ENCODE results near the gene ATXN1.
"Not testable (repeated sequence)": the region's sequence is repeated elsewhere in the genome, so short reads cannot be mapped to it uniquely, and the experiment has no call there.

Gene ATXN1

GRCh38 chr6:16386057-16386456 is 375.2 kb downstream of the ATXN1 start:
- no peak for DNase-seq (ENCODE audit: low spot score)
- ATAC-seq (ENCODE audit: low read depth) = no peak
- no peaks in the 10 kb centered on the region for H3K27me3 ChIP-seq (ENCODE audit: insufficient read depth, poor library complexity, severe bottlenecking)
- no peaks in the 10 kb centered on the region for H3K4me1 ChIP-seq (ENCODE audit: insufficient read depth, poor library complexity, severe bottlenecking)
- no peak overlapping the region for H3K4me3 ChIP-seq (ENCODE audit: severe bottlenecking)
- TF ChIP-seq CTCF (IDR thresholded peaks at IDR 0.05; ENCODE audit: poor library complexity, severe bottlenecking) = no peak
- H3K36me3 ChIP-seq (ENCODE audit: low read depth) = no peaks in the 10 kb centered on the region
- no peaks in the 10 kb centered on the region for H3K9me3 ChIP-seq (ENCODE audit: severe bottlenecking)
- H3K27ac ChIP-seq (ENCODE audit: poor library complexity, severe bottlenecking) = no peak overlapping the region

GRCh38 chr6:16383607-16384206 is 377.6 kb downstream of the ATXN1 start:
- no peaks in the 10 kb centered on the region for H3K9me3 ChIP-seq (ENCODE audit: severe bottlenecking)
- TF ChIP-seq CTCF (IDR thresholded peaks at IDR 0.05; ENCODE audit: poor library complexity, severe bottlenecking) = no peak
- H3K36me3 ChIP-seq (ENCODE audit: low read depth) = no peaks in the 10 kb centered on the region
- no peak overlapping the region for H3K4me3 ChIP-seq (ENCODE audit: severe bottlenecking)
- no peak overlapping the region for H3K27ac ChIP-seq (ENCODE audit: poor library complexity, severe bottlenecking)
- ATAC-seq (ENCODE audit: low read depth) = no peak
- DNase-seq (ENCODE audit: low spot score) = no peak
- H3K27me3 ChIP-seq (ENCODE audit: insufficient read depth, poor library complexity, severe bottlenecking) = no peaks in the 10 kb centered on the region
- H3K4me1 ChIP-seq (ENCODE audit: insufficient read depth, poor library complexity, severe bottlenecking) = no peaks in the 10 kb centered on the region

GRCh38 chr6:16381968-16382367 is 379.3 kb downstream of the ATXN1 start:
- H3K4me3 ChIP-seq (ENCODE audit: severe bottlenecking); ATAC-seq (ENCODE audit: low read depth); H3K36me3 ChIP-seq (ENCODE audit: low read depth); H3K4me1 ChIP-seq (ENCODE audit: insufficient read depth, poor library complexity, severe bottlenecking); H3K27me3 ChIP-seq (ENCODE audit: insufficient read depth, poor library complexity, severe bottlenecking); H3K9me3 ChIP-seq (ENCODE audit: severe bottlenecking); DNase-seq (ENCODE audit: low spot score); H3K27ac ChIP-seq (ENCODE audit: poor library complexity, severe bottlenecking): not testable (repeated sequence)

GRCh38 chr6:16380220-16380809 is 380.9 kb downstream of the ATXN1 start:
- ATAC-seq (ENCODE audit: low read depth) = no peak
- no peaks in the 10 kb centered on the region for H3K9me3 ChIP-seq (ENCODE audit: severe bottlenecking)
- no peak overlapping the region for H3K4me3 ChIP-seq (ENCODE audit: severe bottlenecking)
- H3K27ac ChIP-seq (ENCODE audit: poor library complexity, severe bottlenecking) = no peak overlapping the region
- TF ChIP-seq CTCF (IDR thresholded peaks at IDR 0.05; ENCODE audit: poor library complexity, severe bottlenecking) = no peak
- H3K4me1 ChIP-seq (ENCODE audit: insufficient read depth, poor library complexity, severe bottlenecking) = no peaks in the 10 kb centered on the region
- DNase-seq (ENCODE audit: low spot score) = no peak
- no peaks in the 10 kb centered on the region for H3K27me3 ChIP-seq (ENCODE audit: insufficient read depth, poor library complexity, severe bottlenecking)
- H3K36me3 ChIP-seq (ENCODE audit: low read depth) = no peaks in the 10 kb centered on the region

GRCh38 chr6:16378360-16378759 is 382.9 kb downstream of the ATXN1 start:
- H3K27me3 ChIP-seq (ENCODE audit: insufficient read depth, poor library complexity, severe bottlenecking); H3K4me3 ChIP-seq (ENCODE audit: severe bottlenecking); H3K4me1 ChIP-seq (ENCODE audit: insufficient read depth, poor library complexity, severe bottlenecking); DNase-seq (ENCODE audit: low spot score); H3K27ac ChIP-seq (ENCODE audit: poor library complexity, severe bottlenecking); H3K9me3 ChIP-seq (ENCODE audit: severe bottlenecking); ATAC-seq (ENCODE audit: low read depth); H3K36me3 ChIP-seq (ENCODE audit: low read depth): not testable (repeated sequence)

- Histone ChIP-seq H3K36me3 (ENCODE audit: low read depth) (no peaks in the 10 kb centered on the region), H3K9me3 (ENCODE audit: severe bottlenecking) (no peaks in the 10 kb centered on the region), H3K4me3 (ENCODE audit: severe bottlenecking) (no peak overlapping the region), H3K4me1 (ENCODE audit: insufficient read depth, poor library complexity, severe bottlenecking) (no peaks in the 10 kb centered on the region), H3K27ac (ENCODE audit: poor library complexity, severe bottlenecking) (no peak overlapping the region), H3K27me3 (ENCODE audit: insufficient read depth, poor library complexity, severe bottlenecking) (no peaks in the 10 kb centered on the region)
- DNase-seq (ENCODE audit: low spot score) = no peak
- ATAC-seq (ENCODE audit: low read depth) = no peak
- no peak for TF ChIP-seq CTCF (IDR thresholded peaks at IDR 0.05; ENCODE audit: poor library complexity, severe bottlenecking)
Measured at GRCh38 chr6:16377470-16377869, 383.8 kb downstream of the ATXN1 start.

Data from RWPE2 (cell line).